PC-9 (cell line): Measurements from ENCODE around the gene RSF1. TPM values are rescaled to one million over a fixed set of nuclear protein-coding genes. Genes with fewer than 3 reads are reported as not detected.

Experiments
- BruUV-seq: library from RNA; stranded (reverse); fragments of 400-500 nt; replicated peaks from 2 replicates; lab custom pipeline; 2021; lab: Mats Ljungman, UMichigan
- CTCF ChIA-PET: fragments of 300-600 bp; sonication (Branson Sonifier 250); formaldehyde crosslinking; loops from one replicate; lab custom pipeline; 2022; ENCODE audit warnings: antibody characterized with exemption; lab: Charles Lee
- POLR2A ChIA-PET: fragments of 300-600 bp; sonication (Branson Sonifier 250); formaldehyde crosslinking; loops from one replicate; lab custom pipeline; 2022; ENCODE audit warnings: antibody characterized with exemption; ENCODE audit not compliant: unreplicated experiment; lab: Charles Lee
- DNase-seq, 2 experiments: peaks; one replicate each; pipeline versions ENCODE4 v3.0.0 to v3.0.0-alpha.2; 2015 to 2022; ENCODE audit warnings: mixed read lengths in 1 of 2
- H2AFZ ChIP-seq: fragments of 200-600 bp; sonication (generic); 2 replicates; pipeline ENCODE4 v1.8.1; 2017; ENCODE audit warnings: antibody characterized with exemption
- H3F3A ChIP-seq: fragments of 200-600 bp; sonication (generic); 2 replicates; pipeline ENCODE4 v1.8.1; 2017; ENCODE audit warnings: antibody characterized with exemption, mild to moderate bottlenecking, low read depth; ENCODE audit not compliant: insufficient read depth
- H3K27ac ChIP-seq: fragments of 200-600 bp; sonication (generic); 2 replicates; pipeline ENCODE4 v1.6.1; 2016; ENCODE audit warnings: mixed run types
- H3K27me3 ChIP-seq: fragments of 200-600 bp; sonication (generic); 2 replicates; pipeline ENCODE4 v1.6.1; 2016; ENCODE audit warnings: low read depth, mixed run types; ENCODE audit not compliant: insufficient read depth
- H3K36me3 ChIP-seq: fragments of 200-600 bp; sonication (generic); 2 replicates; pipeline ENCODE4 v1.6.1; 2016; ENCODE audit warnings: low read depth, mixed run types
- H3K4me1 ChIP-seq: fragments of 200-600 bp; sonication (generic); replicated peaks from 2 replicates; pipeline ENCODE4 v1.6.1; 2016; ENCODE audit warnings: mixed run types; ENCODE audit not compliant: insufficient read depth
- H3K4me2 ChIP-seq: fragments of 200-600 bp; sonication (generic); 2 replicates; pipeline ENCODE4 v1.6.1; 2017; ENCODE audit warnings: mixed run types
- H3K4me3 ChIP-seq: fragments of 200-600 bp; sonication (generic); 2 replicates; pipeline ENCODE4 v1.6.1; 2016; ENCODE audit warnings: mixed run types
- H3K79me2 ChIP-seq: fragments of 200-600 bp; sonication (generic); 2 replicates; pipeline ENCODE4 v1.6.1; 2017; ENCODE audit warnings: low read depth, mixed run types
- H3K9me2 ChIP-seq: fragments of 200-600 bp; sonication (generic); 2 replicates; pipeline ENCODE4 v1.8.1; 2017; ENCODE audit warnings: mild to moderate bottlenecking; ENCODE audit not compliant: insufficient read depth
- H3K9me3 ChIP-seq: fragments of 200-600 bp; sonication (generic); 2 replicates; pipeline ENCODE4 v1.8.1; 2016; ENCODE audit warnings: low read depth; ENCODE audit not compliant: insufficient read depth
- H4K20me1 ChIP-seq: fragments of 200-600 bp; sonication (generic); 2 replicates; pipeline ENCODE4 v1.8.1; 2017; ENCODE audit not compliant: insufficient read depth
- EZH2 ChIP-seq: fragments of 200-600 bp; sonication (generic); IDR thresholded peaks from 2 replicates; pipeline ENCODE4 v1.8.0; 2017; ENCODE audit warnings: antibody characterized with exemption, low read depth
- intact Hi-C: fragments of 100-400 bp; cut with micrococcal nuclease; formaldehyde crosslinking; loops from one replicate; pipeline ENCODE4 v1.10.0; 2022; ENCODE audit not compliant: unreplicated experiment
- total RNA-seq: library from RNA; stranded (reverse); gene quantifications from 2 replicates; pipeline ENCODE4 v1.2.3, GENCODE V29; 2021
- TF ChIP-seq, protein P1 (sequence below): fragments of 200-600 bp; sonication (generic); conservative IDR thresholded peaks from 2 replicates; pipeline ENCODE4 v1.6.1; 2017; ENCODE audit warnings: mixed run types, antibody characterized with exemption, mild to moderate bottlenecking, moderate library complexity

Gene RSF1
- total RNA-seq, 1 experiment from 2014 or later = 110 TPM

DNA sequence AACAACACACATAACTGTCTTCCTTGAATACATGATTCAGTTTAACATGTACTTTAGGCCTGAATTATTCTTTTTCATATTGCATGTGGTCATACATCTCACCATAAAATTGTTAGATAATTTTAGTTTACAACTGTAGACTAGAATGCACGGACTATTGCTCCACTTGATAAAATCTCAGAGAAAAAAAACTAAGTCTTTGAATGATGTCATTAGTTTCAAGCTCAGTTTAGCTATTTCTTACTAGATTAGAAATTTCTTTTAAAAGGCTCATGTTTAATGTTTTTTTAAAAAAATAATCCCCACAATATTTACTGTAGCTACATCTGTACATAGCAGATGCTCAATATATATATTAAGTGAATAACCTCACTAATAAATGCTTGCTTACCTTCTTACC is 5.1 kb downstream of the RSF1 start:
- Histone ChIP-seq H3K4me1 (peaks cover 20% of the 10 kb centered on the region), H4K20me1 (peaks cover 80% of the 10 kb centered on the region), H2AFZ (no peak overlapping the region), H3K4me3 (no peak overlapping the region), H3F3A (peaks cover 9% of the 10 kb centered on the region), H3K36me3 (peaks cover 53% of the 10 kb centered on the region), H3K27ac (no peak overlapping the region), H3K9me2 (no peaks in the 10 kb centered on the region), H3K4me2 (no peak overlapping the region), H3K9me3 (peaks cover 13% of the 10 kb centered on the region; the same call in 1 of the 2 replicates), H3K79me2 (peaks cover 99% of the 10 kb centered on the region), H3K27me3 (no peaks in the 10 kb centered on the region)
- BruUV-seq = no TSS peak
- ChIA-PET POLR2A (interaction anchor here (0.7 kb wide), 1 partner anchor 557 kb away, joined by 4 read pairs; no protein-coding TSS in a partner anchor), CTCF (no interaction called here)
- DNase-seq = no peak
- intact Hi-C loops = no loop called here
- TF ChIP-seq, protein P1, sequence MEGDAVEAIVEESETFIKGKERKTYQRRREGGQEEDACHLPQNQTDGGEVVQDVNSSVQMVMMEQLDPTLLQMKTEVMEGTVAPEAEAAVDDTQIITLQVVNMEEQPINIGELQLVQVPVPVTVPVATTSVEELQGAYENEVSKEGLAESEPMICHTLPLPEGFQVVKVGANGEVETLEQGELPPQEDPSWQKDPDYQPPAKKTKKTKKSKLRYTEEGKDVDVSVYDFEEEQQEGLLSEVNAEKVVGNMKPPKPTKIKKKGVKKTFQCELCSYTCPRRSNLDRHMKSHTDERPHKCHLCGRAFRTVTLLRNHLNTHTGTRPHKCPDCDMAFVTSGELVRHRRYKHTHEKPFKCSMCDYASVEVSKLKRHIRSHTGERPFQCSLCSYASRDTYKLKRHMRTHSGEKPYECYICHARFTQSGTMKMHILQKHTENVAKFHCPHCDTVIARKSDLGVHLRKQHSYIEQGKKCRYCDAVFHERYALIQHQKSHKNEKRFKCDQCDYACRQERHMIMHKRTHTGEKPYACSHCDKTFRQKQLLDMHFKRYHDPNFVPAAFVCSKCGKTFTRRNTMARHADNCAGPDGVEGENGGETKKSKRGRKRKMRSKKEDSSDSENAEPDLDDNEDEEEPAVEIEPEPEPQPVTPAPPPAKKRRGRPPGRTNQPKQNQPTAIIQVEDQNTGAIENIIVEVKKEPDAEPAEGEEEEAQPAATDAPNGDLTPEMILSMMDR = no peak

DNA sequence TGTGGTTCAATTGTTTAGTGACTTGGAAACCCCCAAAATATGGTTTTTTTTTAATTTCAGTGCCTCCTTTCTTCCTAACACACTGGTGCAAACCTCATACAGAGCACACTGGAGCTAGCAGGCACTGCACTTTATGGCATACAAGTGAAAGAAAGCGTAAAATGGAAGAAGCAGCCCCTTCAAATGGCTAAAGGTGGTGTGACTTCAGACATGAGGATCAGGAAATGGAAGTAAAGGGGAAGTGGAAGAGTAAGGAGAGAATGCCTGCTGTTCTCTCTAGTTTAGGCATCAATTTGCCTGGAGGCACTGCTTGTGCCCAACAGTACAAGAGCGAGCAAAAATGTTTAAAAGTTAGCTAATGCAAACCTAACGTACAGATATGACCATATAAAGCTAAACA is 5.7 kb downstream of the RSF1 start:
- peaks cover 53% of the 10 kb centered on the region for H3K36me3 ChIP-seq
- TF ChIP-seq, protein P1 = no peak
- TF ChIP-seq EZH2 = no peak
- peaks cover 100% of the 10 kb centered on the region for H3K79me2 ChIP-seq
- peaks cover 9% of the 10 kb centered on the region for H3F3A ChIP-seq
- no peaks in the 10 kb centered on the region for H3K27me3 ChIP-seq
- no peak overlapping the region for H2AFZ ChIP-seq
- intact Hi-C loops = no loop called here
- H3K9me3 ChIP-seq = peaks cover 13% of the 10 kb centered on the region; the same call in 1 of the 2 replicates
- CTCF ChIA-PET = no interaction called here
- BruUV-seq = no TSS peak
- no peaks in the 10 kb centered on the region for H3K9me2 ChIP-seq
- H3K4me3 ChIP-seq = no peak overlapping the region
- H3K4me2 ChIP-seq = no peak overlapping the region
- H4K20me1 ChIP-seq = peaks cover 86% of the 10 kb centered on the region
- H3K27ac ChIP-seq = no peak overlapping the region
- POLR2A ChIA-PET = no interaction called here
- DNase-seq = no peak
- peaks cover 20% of the 10 kb centered on the region for H3K4me1 ChIP-seq

DNA sequence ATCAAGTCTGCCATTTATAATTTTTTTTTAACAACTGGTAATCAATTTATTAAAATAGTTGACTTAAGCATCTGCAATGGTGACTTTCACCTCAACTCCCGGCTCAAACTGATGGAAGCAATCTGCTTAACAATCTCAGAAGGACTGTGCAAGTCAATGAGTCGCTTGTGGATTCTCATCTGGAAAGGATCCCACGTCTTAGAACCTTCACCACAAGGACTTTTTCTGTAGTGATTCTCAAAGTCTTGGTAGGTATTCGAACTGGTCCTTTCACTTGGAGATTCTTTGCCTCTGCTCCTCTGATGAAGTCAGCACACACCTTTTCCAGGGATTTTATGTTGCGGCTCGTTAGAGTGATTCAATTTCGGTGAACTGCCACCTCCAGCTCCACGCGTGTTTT is 7.3 kb downstream of the RSF1 start:
- Histone ChIP-seq H3K27ac (no peak overlapping the region), H3K9me3 (peaks cover 13% of the 10 kb centered on the region; the same call in 1 of the 2 replicates), H2AFZ (no peak overlapping the region), H3K36me3 (peaks cover 57% of the 10 kb centered on the region), H3K4me3 (no peak overlapping the region), H3K4me1 (peaks cover 10% of the 10 kb centered on the region), H3K4me2 (no peak overlapping the region), H3F3A (peaks cover 3% of the 10 kb centered on the region; the same call in 1 of the 2 replicates), H4K20me1 (peaks cover 89% of the 10 kb centered on the region), H3K79me2 (peaks cover 96% of the 10 kb centered on the region), H3K9me2 (no peaks in the 10 kb centered on the region), H3K27me3 (no peaks in the 10 kb centered on the region)
- CTCF ChIA-PET = no interaction called here
- no peak for TF ChIP-seq EZH2
- TF ChIP-seq, protein P1 = no peak
- POLR2A ChIA-PET = no interaction called here
- DNase-seq = no peak
- intact Hi-C loops = no loop called here
- BruUV-seq = no TSS peak
